Peyer's patch (tissue), 4 donors: ENCODE data around the gene SLFN12L. TPM values are rescaled to one million over a fixed set of nuclear protein-coding genes. Genes with fewer than 3 reads are reported as not detected.
A peak's percentile ranks its signal among the peaks of the same experiment; 100 is the strongest.

Source experiments
- DNase-seq, 3 donors: peaks; one replicate each; pipeline ENCODE4 v3.0.0-alpha.2; 2017 to 2019
- H3K27ac ChIP-seq, 4 donors: fragments of 200-600 bp; sonication (generic); one replicate each; pipeline ENCODE4 v1.5.1; 2016 to 2019
- H3K27me3 ChIP-seq, 2 donors: fragments of 200-600 bp; sonication (generic); one replicate each; pipeline ENCODE4 v1.5.1; 2019
- H3K36me3 ChIP-seq, 3 donors: fragments of 200-600 bp; sonication (generic); one replicate each; pipeline ENCODE4 v1.5.1; 2016 to 2019
- H3K4me1 ChIP-seq, 4 donors: fragments of 200-600 bp; sonication (generic); one replicate each; pipeline ENCODE4 v1.5.1; 2016 to 2019
- H3K4me3 ChIP-seq, 4 donors: fragments of 200-600 bp; sonication (generic); 1 replicate in 3 of 4; 2 replicates in 1 of 4; pipeline ENCODE4 v1.5.1; 2016 to 2019; ENCODE audit warnings: mild to moderate bottlenecking in 1 of 4
- H3K9me3 ChIP-seq, 4 donors: fragments of 200-600 bp; sonication (generic); one replicate each; pipeline ENCODE4 v1.5.1; 2016 to 2019; ENCODE audit warnings: mild to moderate bottlenecking in 1 of 4
- CTCF ChIP-seq, 6 experiments: fragments of 450-650 bp in 4 of 6; fragments of 200-600 bp in 2 of 6; sonication (generic) in 1 of 6; IDR thresholded peaks; one replicate each; pipeline ENCODE4 v1.5.1; 2017 to 2019; ENCODE audit warnings: antibody characterized with exemption in 6 of 6, mild to moderate bottlenecking in 3 of 6, moderate library complexity in 1 of 6
- POLR2A ChIP-seq, 2 donors: fragments of 450-650 bp; IDR thresholded peaks; one replicate each; pipeline ENCODE4 v1.5.1; 2017; ENCODE audit warnings: antibody characterized with exemption in 2 of 2, mild to moderate bottlenecking in 2 of 2, moderate library complexity in 2 of 2
- total RNA-seq, 4 donors: library from RNA; depleted of rRNA; stranded (reverse); fragments of >200 nt; gene quantifications; one replicate each; pipeline ENCODE4 v1.1.0, GENCODE V29; 2016

Gene SLFN12L
- total RNA-seq, 4 donors from 2014 or later: 5.3 to 17.3 (median 5.6) TPM

DNA sequence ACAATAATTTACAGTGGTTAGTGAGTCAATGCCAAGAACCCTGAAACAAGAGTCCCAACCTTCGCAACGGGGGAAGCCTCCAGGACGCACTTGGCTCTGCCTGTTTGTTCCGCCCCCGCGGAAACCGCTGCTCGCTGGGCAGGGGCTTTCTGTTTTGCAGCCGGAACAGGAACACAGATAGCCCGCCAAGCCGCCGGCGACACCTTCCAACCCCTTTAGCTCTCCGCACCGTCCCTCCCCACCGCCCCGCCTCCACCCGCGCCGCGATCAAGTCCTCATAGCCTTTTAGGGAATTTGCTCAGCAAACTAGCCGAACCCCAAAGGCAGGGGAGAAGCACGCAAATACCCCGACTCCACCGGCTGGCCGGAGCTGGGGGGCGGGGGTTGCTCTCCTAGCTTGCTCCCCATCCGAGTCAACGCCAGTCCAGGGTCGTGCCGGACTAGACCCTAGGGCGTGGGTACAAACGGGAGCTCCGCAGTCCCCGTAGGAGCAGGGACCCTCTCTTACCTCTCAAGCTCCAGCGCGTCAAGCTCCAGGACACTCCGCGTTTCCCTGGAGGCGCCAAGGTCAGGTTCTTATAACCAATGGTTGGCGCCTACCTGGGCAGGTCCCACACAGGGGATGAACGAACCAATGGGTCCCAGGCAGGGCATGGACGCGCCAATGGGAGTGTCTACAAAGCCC is 89.1 kb downstream of the SLFN12L start, which contains the start of gene SLFN13:
TSS of gene SLFN13 (minus strand) at position 553 of the 685 bp plus-strand sequence. CDS start 3,086 bp downstream, outside the sequence.
- Histone ChIP-seq H3K4me3 (peak within 1 kb of the TSS; percentile 50 to 71 (median 58)), H3K27me3 (peaks cover 0 to 3% of the 10 kb centered on the region in 2 donors), H3K36me3 (no peaks in the 10 kb centered on the region), H3K4me1 (peaks cover 0 to 4% (median 0%) of the 10 kb centered on the region in 4 donors), H3K9me3 (no peaks in the 10 kb centered on the region), H3K27ac (peak within 1 kb of the TSS; percentile 55 to 86 (median 78))
- peak; percentile 71 to 93 (median 87) for DNase-seq
- TF ChIP-seq CTCF (IDR thresholded peaks at IDR 0.05) (no peak), POLR2A (IDR thresholded peaks at IDR 0.05) (no peak)

DNA sequence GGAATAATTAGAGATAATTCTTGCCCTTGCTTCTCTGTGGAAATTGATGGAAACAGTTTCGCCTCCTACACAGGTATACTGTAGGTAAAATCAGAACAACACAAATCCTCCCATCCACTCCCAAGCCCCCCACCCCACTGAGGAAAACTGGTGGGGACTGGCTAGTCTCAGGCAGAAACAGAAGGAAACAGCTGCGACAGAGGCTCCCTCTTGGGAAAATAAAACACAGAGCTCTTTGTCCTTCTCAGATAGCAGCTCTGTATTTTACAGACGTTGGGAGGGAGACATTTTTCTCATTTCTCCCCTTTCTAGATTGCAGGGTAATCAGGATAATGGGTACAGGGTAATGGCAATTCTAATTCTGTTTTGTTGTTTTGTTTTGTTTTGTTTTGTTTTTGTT is 90.0 kb downstream of the SLFN12L start:
- Histone ChIP-seq H3K4me1 (peaks cover 0 to 4% (median 0%) of the 10 kb centered on the region in 4 donors), H3K27me3 (peaks cover 0 to 3% of the 10 kb centered on the region in 2 donors), H3K4me3 (peak overlapping the region in 2 of 4 donors; percentile 54 to 62), H3K9me3 (no peaks in the 10 kb centered on the region), H3K36me3 (no peaks in the 10 kb centered on the region), H3K27ac (peak overlapping the region in 3 of 4 donors; percentile 55 to 86 (median 75))
- TF ChIP-seq CTCF (IDR thresholded peaks at IDR 0.05) (no peak), POLR2A (IDR thresholded peaks at IDR 0.05) (no peak)
- no peak for DNase-seq

- Histone ChIP-seq H3K4me1 (peaks cover 0 to 6% (median 0%) of the 10 kb centered on the region in 4 donors), H3K27ac (no peak overlapping the region), H3K27me3 (no peaks in the 10 kb centered on the region), H3K36me3 (no peaks in the 10 kb centered on the region), H3K9me3 (no peaks in the 10 kb centered on the region), H3K4me3 (no peak overlapping the region)
- TF ChIP-seq POLR2A (IDR thresholded peaks at IDR 0.05) (no peak), CTCF (IDR thresholded peaks at IDR 0.05) (no peak)
- no peak for DNase-seq
These were observed 99.0 kb downstream of the SLFN12L start for GRCh38 chr17:35438433-35438832.

GRCh38 chr17:35433075-35433894 is 104.2 kb downstream of the SLFN12L start:
- peak in 2 of 3 donors; percentile 50 to 79 for DNase-seq
- no peak for TF ChIP-seq POLR2A (IDR thresholded peaks at IDR 0.05)
- no peak for TF ChIP-seq CTCF (IDR thresholded peaks at IDR 0.05)
- peak overlapping the region; percentile 45 to 58 (median 56) for H3K4me3 ChIP-seq
- peaks cover 0 to 11% (median 0%) of the 10 kb centered on the region in 4 donors for H3K4me1 ChIP-seq
- H3K27ac ChIP-seq: peak overlapping the region; percentile 74 to 83 (median 76)
- H3K27me3 ChIP-seq: no peaks in the 10 kb centered on the region
- H3K9me3 ChIP-seq: no peaks in the 10 kb centered on the region
- no peaks in the 10 kb centered on the region for H3K36me3 ChIP-seq

GRCh38 chr17:35432176-35433074 is 105.1 kb downstream of the SLFN12L start, which contains the start of gene SLFN12:
Gene SLFN12, minus strand, starts transcription at chr17:35432500. Its CDS starts 9,472 bp downstream, at chr17:35423028.
- no peaks in the 10 kb centered on the region for H3K36me3 ChIP-seq
- H3K4me3 ChIP-seq: peak within 1 kb of the TSS; percentile 45 to 58 (median 56)
- peak within 1 kb of the TSS; percentile 74 to 83 (median 76) for H3K27ac ChIP-seq
- TF ChIP-seq POLR2A (IDR thresholded peaks at IDR 0.05) (no peak), CTCF (IDR thresholded peaks at IDR 0.05) (no peak)
- H3K9me3 ChIP-seq: no peaks in the 10 kb centered on the region
- DNase-seq: peak in 2 of 3 donors; percentile 72 to 76
- no peaks in the 10 kb centered on the region for H3K27me3 ChIP-seq
- peaks cover 0 to 11% (median 0%) of the 10 kb centered on the region in 4 donors for H3K4me1 ChIP-seq
